Vagina (tissue), 2 donors: ENCODE data around the gene LEMD2. TPM values are rescaled to one million over a fixed set of nuclear protein-coding genes. Genes with fewer than 3 reads are reported as not detected.

Experiments used
- DNase-seq, 2 donors: peaks; one replicate each; pipeline ENCODE4 v3.0.0-alpha.2; 2017; ENCODE audit errors: extremely low spot score in 2 of 2
- H3K27ac ChIP-seq: fragments of 200-600 bp; sonication (generic); one replicate; pipeline ENCODE4 v1.5.1; 2019
- H3K27me3 ChIP-seq: fragments of 200-600 bp; sonication (generic); one replicate; pipeline ENCODE4 v1.5.1; 2019
- H3K36me3 ChIP-seq, 2 donors: fragments of 200-600 bp; sonication (generic); one replicate each; pipeline ENCODE4 v1.5.1; 2017 to 2019
- H3K4me1 ChIP-seq: fragments of 200-600 bp; sonication (generic); one replicate; pipeline ENCODE4 v1.5.1; 2019
- H3K4me3 ChIP-seq, 2 donors: fragments of 200-600 bp; sonication (generic); 1 replicate in 1 of 2; 2 replicates in 1 of 2; pipeline ENCODE4 v1.5.1; 2016 to 2019
- H3K9me3 ChIP-seq: fragments of 200-600 bp; sonication (generic); one replicate; pipeline ENCODE4 v1.5.1; 2019
- POLR2A ChIP-seq, 2 donors: fragments of 450-650 bp; IDR thresholded peaks; one replicate each; pipeline ENCODE4 v1.6.1; 2017; ENCODE audit warnings: antibody characterized with exemption in 2 of 2, mild to moderate bottlenecking in 2 of 2, moderate library complexity in 2 of 2
- POLR2AphosphoS5 ChIP-seq, 2 donors: sonication (generic); formaldehyde crosslinking; IDR thresholded peaks; one replicate each; pipeline ENCODE4 v1.9.0; 2017; ENCODE audit warnings: antibody characterized with exemption in 2 of 2, mild to moderate bottlenecking in 2 of 2, low read depth in 1 of 2; ENCODE audit not compliant: insufficient read depth in 1 of 2
- intact Hi-C: fragments of 100-400 bp; cut with DNase I; formaldehyde crosslinking; loops from one replicate; pipeline ENCODE4 v1.15.1; 2023
- total RNA-seq: library from RNA; depleted of rRNA; stranded (reverse); fragments of >200 nt; gene quantifications from one replicate; pipeline ENCODE4 v1.2.3, GENCODE V29; 2016
- TF ChIP-seq, protein P1 (sequence below), 3 experiments: fragments of 450-650 bp in 2 of 3; fragments of 200-600 bp in 1 of 3; sonication (generic) in 1 of 3; IDR thresholded peaks; one replicate each; pipeline ENCODE4 v1.5.1; 2017 to 2019; ENCODE audit warnings: antibody characterized with exemption in 3 of 3, mild to moderate bottlenecking in 2 of 3, moderate library complexity in 2 of 3

Gene LEMD2
- total RNA-seq, 1 donor from 2014 or later: 55.5 TPM

DNA sequence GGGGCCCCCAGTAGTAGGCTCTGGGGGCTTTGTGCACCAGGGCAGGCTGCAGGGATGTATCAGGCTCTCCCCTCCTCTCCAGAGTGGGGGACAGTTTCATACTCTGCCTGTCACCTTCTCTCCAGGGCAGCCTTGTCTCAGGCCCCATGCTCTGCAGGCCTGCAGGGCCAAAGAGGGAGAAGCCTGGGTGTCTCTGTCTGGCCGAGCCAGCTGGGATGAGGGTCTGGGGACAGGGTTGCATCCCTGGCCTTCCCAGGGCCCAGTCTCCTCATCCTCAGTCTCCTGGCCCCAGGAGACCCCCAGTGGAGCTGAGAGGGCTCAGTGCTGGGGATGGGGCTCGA lies 27.4 kb downstream of the LEMD2 start:
- no peak overlapping the region for H3K4me3 ChIP-seq

DNA sequence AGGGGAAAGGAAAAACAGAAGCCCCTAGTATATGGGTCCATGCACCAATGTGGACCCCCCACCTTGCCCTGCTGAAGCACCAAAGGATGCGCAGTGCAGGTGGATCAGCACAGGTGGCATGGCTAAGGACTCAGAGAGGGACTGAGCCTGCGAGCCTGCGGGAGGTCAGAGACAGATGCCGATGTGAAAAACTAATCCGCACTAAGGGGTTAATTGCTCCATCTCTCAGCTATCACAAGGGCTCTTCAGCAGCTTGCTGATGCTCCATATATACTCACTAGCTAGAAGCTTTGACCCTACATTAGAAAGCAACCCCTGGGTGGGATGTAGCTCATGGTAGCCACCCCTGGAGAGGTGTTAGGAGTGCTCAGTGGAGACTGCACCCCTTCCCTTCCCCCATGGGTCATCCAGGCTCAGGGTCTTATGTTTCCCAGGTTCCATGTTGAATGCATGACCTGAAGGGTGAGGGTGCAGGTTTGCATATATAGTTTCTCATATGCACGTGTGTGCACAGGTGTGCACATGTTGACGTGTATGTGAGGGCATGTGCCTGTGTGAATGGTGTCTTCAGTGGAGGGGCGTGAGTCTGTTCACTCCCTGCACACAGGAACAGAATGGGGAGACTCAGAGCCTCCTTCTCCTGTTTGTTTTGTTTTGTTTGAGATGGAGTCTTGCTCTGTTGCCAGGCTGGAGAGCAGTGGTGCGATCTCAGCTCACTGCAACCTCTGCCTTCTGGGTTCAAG lies 28.9 kb downstream of the LEMD2 start:
- Histone ChIP-seq H3K4me3 (no peak overlapping the region), H3K4me1 (peaks cover 22% of the 10 kb centered on the region), H3K9me3 (no peaks in the 10 kb centered on the region), H3K36me3 (no peaks in the 10 kb centered on the region), H3K27me3 (no peaks in the 10 kb centered on the region), H3K27ac (no peak overlapping the region)
- DNase-seq: no peak
- intact Hi-C loops: no loop called here
- TF ChIP-seq, protein P1, sequence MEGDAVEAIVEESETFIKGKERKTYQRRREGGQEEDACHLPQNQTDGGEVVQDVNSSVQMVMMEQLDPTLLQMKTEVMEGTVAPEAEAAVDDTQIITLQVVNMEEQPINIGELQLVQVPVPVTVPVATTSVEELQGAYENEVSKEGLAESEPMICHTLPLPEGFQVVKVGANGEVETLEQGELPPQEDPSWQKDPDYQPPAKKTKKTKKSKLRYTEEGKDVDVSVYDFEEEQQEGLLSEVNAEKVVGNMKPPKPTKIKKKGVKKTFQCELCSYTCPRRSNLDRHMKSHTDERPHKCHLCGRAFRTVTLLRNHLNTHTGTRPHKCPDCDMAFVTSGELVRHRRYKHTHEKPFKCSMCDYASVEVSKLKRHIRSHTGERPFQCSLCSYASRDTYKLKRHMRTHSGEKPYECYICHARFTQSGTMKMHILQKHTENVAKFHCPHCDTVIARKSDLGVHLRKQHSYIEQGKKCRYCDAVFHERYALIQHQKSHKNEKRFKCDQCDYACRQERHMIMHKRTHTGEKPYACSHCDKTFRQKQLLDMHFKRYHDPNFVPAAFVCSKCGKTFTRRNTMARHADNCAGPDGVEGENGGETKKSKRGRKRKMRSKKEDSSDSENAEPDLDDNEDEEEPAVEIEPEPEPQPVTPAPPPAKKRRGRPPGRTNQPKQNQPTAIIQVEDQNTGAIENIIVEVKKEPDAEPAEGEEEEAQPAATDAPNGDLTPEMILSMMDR (IDR thresholded peaks at IDR 0.05): no peak
- TF ChIP-seq POLR2A (IDR thresholded peaks at IDR 0.05): no peak
- TF ChIP-seq POLR2AphosphoS5 (IDR thresholded peaks at IDR 0.05; ENCODE audit: insufficient read depth in 1 of 2, low read depth in 1 of 2): no peak

More for the DNA sequence above, 27.4 kb downstream of the LEMD2 start:
- intact Hi-C loops: no loop called here
- no peak for TF ChIP-seq POLR2A (IDR thresholded peaks at IDR 0.05)
- no peak for DNase-seq
- Histone ChIP-seq H3K9me3 (no peaks in the 10 kb centered on the region), H3K27ac (peak overlapping the region; percentile 10), H3K4me1 (peaks cover 22% of the 10 kb centered on the region), H3K36me3 (no peaks in the 10 kb centered on the region), H3K27me3 (no peaks in the 10 kb centered on the region)

DNA sequence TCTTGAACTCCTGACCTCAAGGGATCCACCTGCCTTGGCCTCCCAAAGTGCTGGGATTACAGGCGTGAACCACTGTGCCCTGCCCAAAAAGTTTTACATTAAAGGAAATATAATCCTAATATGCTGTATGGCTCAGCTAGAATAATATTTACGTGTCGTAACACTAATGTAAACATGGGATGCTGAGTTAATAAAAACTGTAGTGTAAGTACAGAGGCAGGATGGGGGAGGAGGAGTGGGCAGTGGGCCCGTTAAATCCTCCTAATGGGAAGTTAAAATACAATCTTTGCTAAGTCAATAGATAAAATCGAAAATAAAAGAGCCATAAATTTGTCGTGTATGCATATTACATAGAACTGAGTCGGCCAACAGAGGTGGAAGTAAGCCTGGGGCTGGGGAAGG lies 30.1 kb downstream of the LEMD2 start:
- H3K9me3 ChIP-seq: no peaks in the 10 kb centered on the region
- intact Hi-C loops: no loop called here
- no peak overlapping the region for H3K27ac ChIP-seq
- TF ChIP-seq POLR2A (IDR thresholded peaks at IDR 0.05) (no peak), POLR2AphosphoS5 (IDR thresholded peaks at IDR 0.05; ENCODE audit: insufficient read depth in 1 of 2, low read depth in 1 of 2) (no peak)
- TF ChIP-seq, protein P1 (IDR thresholded peaks at IDR 0.05): no peak
- H3K4me3 ChIP-seq: no peak overlapping the region
- DNase-seq: no peak
- peaks cover 22% of the 10 kb centered on the region for H3K4me1 ChIP-seq
- no peaks in the 10 kb centered on the region for H3K36me3 ChIP-seq
- no peaks in the 10 kb centered on the region for H3K27me3 ChIP-seq

DNA sequence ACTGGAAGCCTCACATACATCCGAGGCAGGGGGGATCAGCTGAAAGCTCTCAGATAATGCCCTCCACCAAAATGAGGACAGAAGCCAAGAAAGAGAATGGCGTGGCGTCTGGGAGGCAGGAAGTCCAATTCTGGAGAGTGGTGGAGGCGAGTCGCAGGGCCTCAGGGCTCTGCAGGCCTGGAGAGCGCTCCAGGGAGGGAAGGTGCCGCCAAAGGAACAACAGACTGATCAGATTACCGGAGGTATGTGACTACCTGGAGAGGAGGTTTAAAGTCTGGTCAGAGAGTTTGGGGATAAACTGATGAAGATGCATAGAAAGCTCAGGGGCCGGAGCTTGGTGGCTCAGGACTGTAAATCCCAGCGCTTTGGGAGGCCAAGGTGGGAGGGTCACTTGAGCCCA lies 31.0 kb downstream of the LEMD2 start:
- H3K4me3 ChIP-seq: no peak overlapping the region
- DNase-seq: no peak
- intact Hi-C loops: no loop called here
- no peaks in the 10 kb centered on the region for H3K36me3 ChIP-seq
- H3K27me3 ChIP-seq: no peaks in the 10 kb centered on the region
- peaks cover 21% of the 10 kb centered on the region for H3K4me1 ChIP-seq
- no peak overlapping the region for H3K27ac ChIP-seq
- no peaks in the 10 kb centered on the region for H3K9me3 ChIP-seq
- TF ChIP-seq POLR2A (IDR thresholded peaks at IDR 0.05) (no peak), POLR2AphosphoS5 (IDR thresholded peaks at IDR 0.05; ENCODE audit: insufficient read depth in 1 of 2, low read depth in 1 of 2) (no peak)
- TF ChIP-seq, protein P1 (IDR thresholded peaks at IDR 0.05): no peak

DNA sequence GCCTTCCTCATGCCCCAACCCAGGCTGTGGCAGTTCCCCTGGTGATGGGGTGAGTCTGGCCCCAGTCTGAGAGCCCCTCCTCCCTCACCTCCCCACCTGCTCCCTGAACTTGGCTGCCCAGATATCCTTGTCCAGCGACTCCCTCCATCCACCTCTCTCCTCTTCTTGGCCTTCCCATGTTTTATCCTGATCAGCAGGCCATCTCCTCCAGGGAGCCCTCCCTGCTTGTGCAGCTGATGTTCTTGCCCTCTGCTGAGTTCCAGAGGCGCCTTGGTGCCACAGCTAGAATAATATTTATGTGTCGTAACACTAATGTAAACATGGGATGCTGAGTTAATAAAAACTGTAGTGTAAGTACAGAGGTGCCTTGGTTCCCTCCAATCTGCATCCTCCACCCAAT lies 31.8 kb downstream of the LEMD2 start:
- Histone ChIP-seq H3K27me3 (no peaks in the 10 kb centered on the region), H3K9me3 (no peaks in the 10 kb centered on the region), H3K36me3 (no peaks in the 10 kb centered on the region), H3K27ac (no peak overlapping the region), H3K4me1 (peaks cover 19% of the 10 kb centered on the region), H3K4me3 (no peak overlapping the region)
- no peak for DNase-seq
- TF ChIP-seq POLR2AphosphoS5 (IDR thresholded peaks at IDR 0.05; ENCODE audit: insufficient read depth in 1 of 2, low read depth in 1 of 2): no peak
- TF ChIP-seq, protein P1 (IDR thresholded peaks at IDR 0.05): no peak
- no peak for TF ChIP-seq POLR2A (IDR thresholded peaks at IDR 0.05)
- intact Hi-C loops: no loop called here
